H1 (cell line): ENCODE measurements around the gene DLL4. TPM values are rescaled to one million over a fixed set of nuclear protein-coding genes. Genes with fewer than 3 reads are reported as not detected.

Source experiments
- CHD7 ChIP-seq: fragments of 300-600 bp; sonication (generic); IDR thresholded peaks from 2 replicates; pipeline ENCODE4 v1.7.1; 2012; ENCODE audit warnings: low read length, moderate library complexity, mild to moderate bottlenecking, inconsistent platforms; ENCODE audit not compliant: insufficient replicate concordance
- GTF2F1 ChIP-seq: IDR thresholded peaks from 2 replicates; pipeline ENCODE4 v1.6.1; 2012; ENCODE audit warnings: low read depth, low read length, improper control_type of control experiment, borderline replicate concordance
- SRF ChIP-seq: IDR thresholded peaks from 2 replicates; pipeline ENCODE4 v1.6.1; 2011; ENCODE audit warnings: mild to moderate bottlenecking, low read depth, low read length, moderate library complexity
- YY1 ChIP-seq: IDR thresholded peaks from 2 replicates; pipeline ENCODE4 v1.6.1; 2011; ENCODE audit warnings: low read depth, mild to moderate bottlenecking, low read length
- polyA plus RNA-seq, 7 experiments: library from polyadenylated mRNA; depleted of rRNA in 3 of 7; stranded (reverse) in 5 of 7; unstranded in 2 of 7; fragments of >200 nt in 5 of 7; fragments of 200-250 nt in 2 of 7; gene quantifications; 1 replicate in 5 of 7; 2 replicates in 1 of 7; 4 replicates in 1 of 7; pipeline versions ENCODE4 v1.2.1 to v1.2.3, GENCODE V29; 2011 to 2013; ENCODE audit warnings: missing spikeins in 2 of 7, mixed read lengths in 2 of 7
- total RNA-seq: library from RNA; stranded (reverse); fragmentation: NEBNext Ultra II Directional; extraction: Animal tissue kit (Norgen Biotek cat#: 25700); gene quantifications from 2 replicates; pipeline ENCODE4 v1.2.1, GENCODE V29; 2021

The DLL4 gene
- total and polyA plus RNA-seq, 2 of the 8 experiments (the other 6 are each of a cell fraction or from before 2014, with no cell fraction given), result 0.23 to 0.60 TPM

GRCh38 chr15:40982855-40983254 lies 53.7 kb downstream of the DLL4 start (continued):
- TF ChIP-seq CHD7 (no peak), SRF (no peak), GTF2F1 (no peak), YY1 (no peak)
